ENCODE results near the gene GNB4. TPM values are rescaled to one million over a fixed set of nuclear protein-coding genes. Genes with fewer than 3 reads are reported as not detected.

Gene GNB4
- total RNA-seq, 1 experiment from 2014 or later = 36.7 TPM

DNA sequence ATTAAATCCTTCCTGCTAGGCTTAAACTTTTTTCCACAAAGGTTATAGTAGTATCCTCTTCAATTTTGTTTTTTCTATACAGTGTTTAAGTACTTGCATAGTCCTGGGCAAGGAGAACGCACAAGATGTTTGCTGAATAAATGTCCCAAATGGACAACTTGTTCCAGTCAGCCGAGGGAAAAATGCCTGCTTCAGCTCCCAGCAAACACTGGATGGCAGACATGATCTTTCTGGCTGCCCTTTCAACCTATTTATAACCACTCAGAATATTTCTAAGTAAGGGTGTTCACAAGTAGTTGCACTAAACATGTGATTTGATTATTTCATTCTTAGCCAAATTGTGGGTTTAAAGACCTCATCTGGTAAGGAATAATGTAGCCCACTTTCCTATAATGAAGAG lies 29.8 kb downstream of the GNB4 start:
- Mint-ChIP-seq H3K4me1 (no peaks in the 10 kb centered on the region), H3K27me3 (ENCODE audit: low read depth) (no peaks in the 10 kb centered on the region), H3K36me3 (peaks cover 15% of the 10 kb centered on the region), H3K27ac (no peak overlapping the region), H3K4me3 (no peak overlapping the region), H3K9me3 (no peaks in the 10 kb centered on the region)
- ChIA-PET CTCF (interaction anchor here (1.3 to 1.4 kb wide), 2 partner anchors 9 to 141 kb away, joined by 4 to 7 read pairs; partner anchors contain the start of gene ACTL6A), POLR2A (no interaction called here)
- peak; percentile 17 for DNase-seq (ENCODE audit: low spot score)
- TF ChIP-seq, protein P1, sequence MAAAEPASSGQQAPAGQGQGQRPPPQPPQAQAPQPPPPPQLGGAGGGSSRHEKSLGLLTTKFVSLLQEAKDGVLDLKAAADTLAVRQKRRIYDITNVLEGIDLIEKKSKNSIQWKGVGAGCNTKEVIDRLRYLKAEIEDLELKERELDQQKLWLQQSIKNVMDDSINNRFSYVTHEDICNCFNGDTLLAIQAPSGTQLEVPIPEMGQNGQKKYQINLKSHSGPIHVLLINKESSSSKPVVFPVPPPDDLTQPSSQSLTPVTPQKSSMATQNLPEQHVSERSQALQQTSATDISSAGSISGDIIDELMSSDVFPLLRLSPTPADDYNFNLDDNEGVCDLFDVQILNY (CRISPR knock-in tag; IDR thresholded peaks at IDR 0.05) = no peak
- TF ChIP-seq ZMAT4 (CRISPR knock-in tag; IDR thresholded peaks at IDR 0.05) (no peak), NFYB (CRISPR knock-in tag; conservative IDR thresholded peaks at IDR 0.05; ENCODE audit: low read depth) (no peak), TP53 (CRISPR knock-in tag; IDR thresholded peaks at IDR 0.05) (no peak), NFE2L1 (CRISPR knock-in tag; IDR thresholded peaks at IDR 0.05) (no peak), CREB1 (CRISPR knock-in tag; IDR thresholded peaks at IDR 0.05) (no peak), SMAD4 (CRISPR knock-in tag; IDR thresholded peaks at IDR 0.05) (no peak), GABPB1 (CRISPR knock-in tag; IDR thresholded peaks at IDR 0.05) (no peak), KAT7 (CRISPR knock-in tag; IDR thresholded peaks at IDR 0.05; ENCODE audit: borderline replicate concordance) (no peak), FOXP1 (CRISPR knock-in tag; IDR thresholded peaks at IDR 0.05; ENCODE audit: borderline replicate concordance) (no peak), RELA (CRISPR knock-in tag; IDR thresholded peaks at IDR 0.05; ENCODE audit: borderline replicate concordance) (no peak), NR2C2 (CRISPR knock-in tag; IDR thresholded peaks at IDR 0.05) (no peak), MXD4 (CRISPR knock-in tag; IDR thresholded peaks at IDR 0.05; ENCODE audit: borderline replicate concordance) (no peak)
- TF ChIP-seq, protein P2, sequence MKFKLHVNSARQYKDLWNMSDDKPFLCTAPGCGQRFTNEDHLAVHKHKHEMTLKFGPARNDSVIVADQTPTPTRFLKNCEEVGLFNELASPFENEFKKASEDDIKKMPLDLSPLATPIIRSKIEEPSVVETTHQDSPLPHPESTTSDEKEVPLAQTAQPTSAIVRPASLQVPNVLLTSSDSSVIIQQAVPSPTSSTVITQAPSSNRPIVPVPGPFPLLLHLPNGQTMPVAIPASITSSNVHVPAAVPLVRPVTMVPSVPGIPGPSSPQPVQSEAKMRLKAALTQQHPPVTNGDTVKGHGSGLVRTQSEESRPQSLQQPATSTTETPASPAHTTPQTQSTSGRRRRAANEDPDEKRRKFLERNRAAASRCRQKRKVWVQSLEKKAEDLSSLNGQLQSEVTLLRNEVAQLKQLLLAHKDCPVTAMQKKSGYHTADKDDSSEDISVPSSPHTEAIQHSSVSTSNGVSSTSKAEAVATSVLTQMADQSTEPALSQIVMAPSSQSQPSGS (CRISPR knock-in tag; IDR thresholded peaks at IDR 0.05; ENCODE audit: borderline replicate concordance, low read depth) = no peak
- TF ChIP-seq, protein P3, sequence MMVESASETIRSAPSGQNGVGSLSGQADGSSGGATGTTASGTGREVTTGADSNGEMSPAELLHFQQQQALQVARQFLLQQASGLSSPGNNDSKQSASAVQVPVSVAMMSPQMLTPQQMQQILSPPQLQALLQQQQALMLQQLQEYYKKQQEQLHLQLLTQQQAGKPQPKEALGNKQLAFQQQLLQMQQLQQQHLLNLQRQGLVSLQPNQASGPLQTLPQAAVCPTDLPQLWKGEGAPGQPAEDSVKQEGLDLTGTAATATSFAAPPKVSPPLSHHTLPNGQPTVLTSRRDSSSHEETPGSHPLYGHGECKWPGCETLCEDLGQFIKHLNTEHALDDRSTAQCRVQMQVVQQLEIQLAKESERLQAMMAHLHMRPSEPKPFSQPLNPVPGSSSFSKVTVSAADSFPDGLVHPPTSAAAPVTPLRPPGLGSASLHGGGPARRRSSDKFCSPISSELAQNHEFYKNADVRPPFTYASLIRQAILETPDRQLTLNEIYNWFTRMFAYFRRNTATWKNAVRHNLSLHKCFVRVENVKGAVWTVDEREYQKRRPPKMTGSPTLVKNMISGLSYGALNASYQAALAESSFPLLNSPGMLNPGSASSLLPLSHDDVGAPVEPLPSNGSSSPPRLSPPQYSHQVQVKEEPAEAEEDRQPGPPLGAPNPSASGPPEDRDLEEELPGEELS (CRISPR knock-in tag; IDR thresholded peaks at IDR 0.05) = no peak
- TF ChIP-seq, protein P4, sequence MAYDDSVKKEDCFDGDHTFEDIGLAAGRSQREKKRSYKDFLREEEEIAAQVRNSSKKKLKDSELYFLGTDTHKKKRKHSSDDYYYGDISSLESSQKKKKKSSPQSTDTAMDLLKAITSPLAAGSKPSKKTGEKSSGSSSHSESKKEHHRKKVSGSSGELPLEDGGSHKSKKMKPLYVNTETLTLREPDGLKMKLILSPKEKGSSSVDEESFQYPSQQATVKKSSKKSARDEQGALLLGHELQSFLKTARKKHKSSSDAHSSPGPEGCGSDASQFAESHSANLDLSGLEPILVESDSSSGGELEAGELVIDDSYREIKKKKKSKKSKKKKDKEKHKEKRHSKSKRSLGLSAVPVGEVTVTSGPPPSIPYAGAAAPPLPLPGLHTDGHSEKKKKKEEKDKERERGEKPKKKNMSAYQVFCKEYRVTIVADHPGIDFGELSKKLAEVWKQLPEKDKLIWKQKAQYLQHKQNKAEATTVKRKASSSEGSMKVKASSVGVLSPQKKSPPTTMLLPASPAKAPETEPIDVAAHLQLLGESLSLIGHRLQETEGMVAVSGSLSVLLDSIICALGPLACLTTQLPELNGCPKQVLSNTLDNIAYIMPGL (CRISPR knock-in tag; IDR thresholded peaks at IDR 0.05) = no peak
- TF ChIP-seq, protein P5, sequence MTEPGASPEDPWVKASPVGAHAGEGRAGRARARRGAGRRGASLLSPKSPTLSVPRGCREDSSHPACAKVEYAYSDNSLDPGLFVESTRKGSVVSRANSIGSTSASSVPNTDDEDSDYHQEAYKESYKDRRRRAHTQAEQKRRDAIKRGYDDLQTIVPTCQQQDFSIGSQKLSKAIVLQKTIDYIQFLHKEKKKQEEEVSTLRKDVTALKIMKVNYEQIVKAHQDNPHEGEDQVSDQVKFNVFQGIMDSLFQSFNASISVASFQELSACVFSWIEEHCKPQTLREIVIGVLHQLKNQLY (CRISPR knock-in tag; IDR thresholded peaks at IDR 0.05) = no peak
- no peak; the same call in 1 of the 2 replicates for ATAC-seq

- POLR2A ChIA-PET = no interaction called here
- Mint-ChIP-seq H3K9me3 (no peaks in the 10 kb centered on the region), H3K4me3 (no peak overlapping the region), H3K36me3 (peaks cover 5% of the 10 kb centered on the region), H3K27ac (no peak overlapping the region), H3K4me1 (no peaks in the 10 kb centered on the region), H3K27me3 (ENCODE audit: low read depth) (no peaks in the 10 kb centered on the region)
- DNase-seq (ENCODE audit: low spot score) = no peak
- CTCF ChIA-PET = no interaction called here
- ATAC-seq = no peak
- TF ChIP-seq CREM (CRISPR knock-in tag; IDR thresholded peaks at IDR 0.05) = no peak
- TF ChIP-seq EMX1 (CRISPR knock-in tag; IDR thresholded peaks at IDR 0.05) = no peak
- TF ChIP-seq ZNF121 (CRISPR knock-in tag; IDR thresholded peaks at IDR 0.05) = no peak
- TF ChIP-seq, protein P6, sequence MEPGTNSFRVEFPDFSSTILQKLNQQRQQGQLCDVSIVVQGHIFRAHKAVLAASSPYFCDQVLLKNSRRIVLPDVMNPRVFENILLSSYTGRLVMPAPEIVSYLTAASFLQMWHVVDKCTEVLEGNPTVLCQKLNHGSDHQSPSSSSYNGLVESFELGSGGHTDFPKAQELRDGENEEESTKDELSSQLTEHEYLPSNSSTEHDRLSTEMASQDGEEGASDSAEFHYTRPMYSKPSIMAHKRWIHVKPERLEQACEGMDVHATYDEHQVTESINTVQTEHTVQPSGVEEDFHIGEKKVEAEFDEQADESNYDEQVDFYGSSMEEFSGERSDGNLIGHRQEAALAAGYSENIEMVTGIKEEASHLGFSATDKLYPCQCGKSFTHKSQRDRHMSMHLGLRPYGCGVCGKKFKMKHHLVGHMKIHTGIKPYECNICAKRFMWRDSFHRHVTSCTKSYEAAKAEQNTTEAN (CRISPR knock-in tag; IDR thresholded peaks at IDR 0.05) = no peak
- no peak for TF ChIP-seq FOXJ3 (CRISPR knock-in tag; IDR thresholded peaks at IDR 0.05; ENCODE audit: borderline replicate concordance)
- TF ChIP-seq NFE2L1 (CRISPR knock-in tag; IDR thresholded peaks at IDR 0.05) = no peak
- TF ChIP-seq, protein P7, sequence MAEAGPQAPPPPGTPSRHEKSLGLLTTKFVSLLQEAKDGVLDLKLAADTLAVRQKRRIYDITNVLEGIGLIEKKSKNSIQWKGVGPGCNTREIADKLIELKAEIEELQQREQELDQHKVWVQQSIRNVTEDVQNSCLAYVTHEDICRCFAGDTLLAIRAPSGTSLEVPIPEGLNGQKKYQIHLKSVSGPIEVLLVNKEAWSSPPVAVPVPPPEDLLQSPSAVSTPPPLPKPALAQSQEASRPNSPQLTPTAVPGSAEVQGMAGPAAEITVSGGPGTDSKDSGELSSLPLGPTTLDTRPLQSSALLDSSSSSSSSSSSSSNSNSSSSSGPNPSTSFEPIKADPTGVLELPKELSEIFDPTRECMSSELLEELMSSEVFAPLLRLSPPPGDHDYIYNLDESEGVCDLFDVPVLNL (CRISPR knock-in tag; IDR thresholded peaks at IDR 0.05; ENCODE audit: borderline replicate concordance, low read depth) = no peak
- no peak for TF ChIP-seq USF2 (CRISPR knock-in tag; IDR thresholded peaks at IDR 0.05)
- TF ChIP-seq TCF7 (CRISPR knock-in tag; IDR thresholded peaks at IDR 0.05; ENCODE audit: low read depth) = no peak
These were observed 32.7 kb downstream of the GNB4 start for GRCh38 chr3:179418610-179419009.
